ENCODE data around the gene NT5C2.

GRCh38 chr10:103106539-103106938 is 86.5 kb downstream of the NT5C2 start:
- TF ChIP-seq, protein P1, sequence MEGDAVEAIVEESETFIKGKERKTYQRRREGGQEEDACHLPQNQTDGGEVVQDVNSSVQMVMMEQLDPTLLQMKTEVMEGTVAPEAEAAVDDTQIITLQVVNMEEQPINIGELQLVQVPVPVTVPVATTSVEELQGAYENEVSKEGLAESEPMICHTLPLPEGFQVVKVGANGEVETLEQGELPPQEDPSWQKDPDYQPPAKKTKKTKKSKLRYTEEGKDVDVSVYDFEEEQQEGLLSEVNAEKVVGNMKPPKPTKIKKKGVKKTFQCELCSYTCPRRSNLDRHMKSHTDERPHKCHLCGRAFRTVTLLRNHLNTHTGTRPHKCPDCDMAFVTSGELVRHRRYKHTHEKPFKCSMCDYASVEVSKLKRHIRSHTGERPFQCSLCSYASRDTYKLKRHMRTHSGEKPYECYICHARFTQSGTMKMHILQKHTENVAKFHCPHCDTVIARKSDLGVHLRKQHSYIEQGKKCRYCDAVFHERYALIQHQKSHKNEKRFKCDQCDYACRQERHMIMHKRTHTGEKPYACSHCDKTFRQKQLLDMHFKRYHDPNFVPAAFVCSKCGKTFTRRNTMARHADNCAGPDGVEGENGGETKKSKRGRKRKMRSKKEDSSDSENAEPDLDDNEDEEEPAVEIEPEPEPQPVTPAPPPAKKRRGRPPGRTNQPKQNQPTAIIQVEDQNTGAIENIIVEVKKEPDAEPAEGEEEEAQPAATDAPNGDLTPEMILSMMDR (IDR thresholded peaks at IDR 0.05): no peak
- TF ChIP-seq POLR2A (IDR thresholded peaks at IDR 0.05): no peak
